Islet precursor cell (in vitro differentiated cells): ENCODE data around the gene OVOL3.
"Not testable (repeated sequence)": the region's sequence is repeated elsewhere in the genome, so short reads cannot be mapped to it uniquely, and the experiment has no call there.

Experiments used
- DNase-seq: peaks from one replicate; pipeline ENCODE4 v3.0.0-alpha.2; 2018

OVOL3 gene

DNA sequence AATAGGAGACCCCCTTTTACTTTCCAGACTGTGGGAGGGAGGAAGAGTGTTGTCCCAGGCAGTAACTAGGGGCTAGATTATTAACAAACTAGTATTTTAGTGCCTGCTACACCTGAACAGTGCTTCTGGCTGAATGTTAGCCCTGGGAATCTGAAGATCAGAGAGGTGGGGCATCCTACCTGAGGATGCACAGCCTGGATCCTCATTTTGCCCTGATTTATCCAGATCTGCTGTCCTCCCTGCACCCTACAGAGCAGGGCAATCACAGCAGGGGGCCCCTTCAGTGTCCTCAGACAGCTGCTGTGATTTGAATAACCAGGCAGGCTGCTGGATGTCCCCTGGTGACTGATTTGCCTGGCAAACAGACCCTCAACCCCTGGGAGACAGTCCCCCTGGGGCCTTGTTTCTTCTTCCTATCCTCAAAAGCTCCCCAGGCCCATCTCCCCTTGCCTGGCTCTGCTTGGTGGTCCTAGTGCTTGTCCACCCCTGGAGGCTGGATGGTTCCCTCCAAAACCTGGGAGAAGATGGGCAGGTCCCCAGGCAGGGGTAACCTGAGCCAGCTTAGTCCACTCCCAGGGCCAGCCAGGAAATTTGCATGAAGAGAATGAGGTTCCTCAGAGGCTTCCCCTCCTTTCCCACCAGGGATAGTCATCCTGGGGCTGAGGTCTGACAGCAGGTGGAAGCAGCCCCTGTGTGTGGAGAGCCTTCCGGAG, at the start of gene OVOL3:
Gene OVOL3, plus strand, starts transcription at position 657 of the 713 bp plus-strand sequence. CDS start 60 bp downstream, outside the sequence.
- no peak for DNase-seq

DNA sequence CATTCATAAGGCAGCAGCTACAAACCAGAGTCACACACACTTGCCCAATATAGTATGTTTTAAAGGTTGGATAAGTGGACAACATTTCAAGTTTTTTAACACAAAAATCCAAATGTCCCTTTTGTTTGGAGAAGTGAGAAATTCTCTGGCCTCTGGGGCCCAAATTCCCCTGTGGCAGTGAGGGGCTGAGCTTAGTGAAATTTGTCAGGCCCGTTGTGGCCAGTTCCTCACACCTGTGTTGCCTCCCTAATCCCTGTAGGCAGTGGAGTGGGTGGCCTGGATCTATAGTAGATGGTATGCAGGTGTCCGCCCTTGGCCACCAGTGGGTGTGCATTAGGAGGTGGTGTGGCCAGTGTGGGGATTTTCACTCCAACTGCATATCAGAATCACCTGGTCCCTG, 49.6 kb upstream of the OVOL3 start:
- DNase-seq = no peak

DNA sequence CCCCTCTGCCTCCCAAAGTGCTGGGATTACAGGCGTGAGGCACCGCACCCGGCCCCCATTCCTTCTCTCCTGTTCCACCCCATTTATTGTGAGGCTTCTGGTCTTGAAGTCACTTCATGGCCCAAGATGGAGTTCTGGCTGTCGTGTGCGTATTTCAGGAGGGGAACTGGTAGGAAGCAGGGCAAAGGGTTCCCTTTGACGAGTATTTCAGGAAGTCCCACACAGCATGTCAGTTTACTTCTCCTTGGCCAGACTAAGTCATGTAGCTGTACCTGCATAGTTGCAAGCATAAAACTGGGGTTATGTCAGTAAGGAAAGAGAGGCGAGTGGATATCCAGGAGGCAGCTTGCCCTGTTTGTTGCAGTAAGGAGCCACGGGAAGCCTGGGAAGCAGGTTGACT, 46.1 kb upstream of the OVOL3 start:
- no peak for DNase-seq

DNA sequence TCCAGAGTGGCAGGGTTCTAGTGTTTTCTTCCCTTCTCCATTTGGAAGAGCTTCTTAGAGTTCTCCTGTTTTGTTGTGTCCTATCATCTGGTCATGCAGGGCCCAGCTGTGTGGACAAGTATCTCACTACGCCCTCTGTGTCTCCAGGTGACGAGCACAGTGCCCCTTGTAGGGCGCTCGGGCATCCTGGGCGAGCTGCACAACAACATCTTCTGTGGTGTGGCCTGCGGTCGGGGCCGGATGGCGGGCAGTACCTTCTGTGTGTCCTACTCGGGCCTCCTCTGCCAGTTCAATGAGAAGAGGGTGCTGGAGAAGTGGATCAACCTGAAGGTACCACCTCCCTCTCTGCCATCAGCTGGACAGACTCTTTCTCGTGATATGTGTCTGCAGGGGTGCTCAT, 43.3 kb upstream of the OVOL3 start:
- no peak for DNase-seq

DNA sequence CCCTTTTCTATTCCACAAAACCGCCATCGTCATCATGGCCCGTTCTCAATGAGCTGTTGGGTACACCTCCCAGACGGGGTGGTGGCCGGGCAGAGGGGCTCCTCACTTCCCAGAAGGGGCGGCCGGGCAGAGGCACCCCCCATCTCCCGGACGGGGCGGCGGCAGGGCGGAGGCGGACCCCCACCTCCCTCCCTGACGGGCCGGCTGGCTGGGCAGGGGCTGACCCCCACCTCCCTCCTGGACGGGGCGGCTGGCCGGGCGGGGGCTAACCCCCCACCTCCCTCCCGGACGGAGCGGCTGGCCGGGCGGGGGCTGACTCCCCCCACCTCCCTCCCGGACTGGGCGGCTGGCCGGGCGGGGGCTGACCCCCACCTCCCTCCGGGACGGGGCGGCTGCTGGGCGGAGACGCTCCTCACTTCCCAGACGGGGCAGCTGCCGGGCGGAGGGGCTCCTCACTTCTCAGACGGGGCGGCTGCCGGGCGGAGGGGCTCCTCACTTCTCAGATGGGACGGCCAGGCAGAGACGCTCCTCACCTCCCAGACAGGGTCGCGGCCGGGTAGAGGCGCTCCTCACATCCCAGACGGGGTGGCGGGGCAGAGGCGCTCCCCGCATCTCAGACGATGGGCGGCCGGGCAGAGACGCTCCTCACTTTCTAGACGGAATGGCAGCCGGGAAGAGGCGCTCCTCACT, 42.0 kb upstream of the OVOL3 start:
- DNase-seq = not testable (repeated sequence)

DNA sequence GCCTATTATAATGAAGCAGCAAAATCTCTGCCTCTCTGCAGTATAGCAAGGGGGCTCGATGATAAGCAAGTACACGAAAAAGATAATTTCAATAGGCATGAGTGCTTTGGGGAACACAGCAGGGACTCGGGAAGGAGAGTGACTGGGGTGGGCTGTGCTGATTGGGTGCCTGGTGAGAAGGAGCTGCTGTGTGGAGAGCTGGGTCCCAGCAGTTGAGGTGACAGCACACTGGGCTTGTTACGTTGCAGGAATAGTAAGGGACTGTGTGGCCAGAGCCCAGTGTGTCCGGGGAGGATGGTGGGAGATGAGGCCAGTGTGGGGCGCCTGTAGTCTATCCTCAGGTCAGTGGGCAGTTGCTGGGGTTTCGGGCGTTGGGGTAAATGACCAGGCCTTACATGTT, 38.9 kb upstream of the OVOL3 start:
- DNase-seq = no peak

DNA sequence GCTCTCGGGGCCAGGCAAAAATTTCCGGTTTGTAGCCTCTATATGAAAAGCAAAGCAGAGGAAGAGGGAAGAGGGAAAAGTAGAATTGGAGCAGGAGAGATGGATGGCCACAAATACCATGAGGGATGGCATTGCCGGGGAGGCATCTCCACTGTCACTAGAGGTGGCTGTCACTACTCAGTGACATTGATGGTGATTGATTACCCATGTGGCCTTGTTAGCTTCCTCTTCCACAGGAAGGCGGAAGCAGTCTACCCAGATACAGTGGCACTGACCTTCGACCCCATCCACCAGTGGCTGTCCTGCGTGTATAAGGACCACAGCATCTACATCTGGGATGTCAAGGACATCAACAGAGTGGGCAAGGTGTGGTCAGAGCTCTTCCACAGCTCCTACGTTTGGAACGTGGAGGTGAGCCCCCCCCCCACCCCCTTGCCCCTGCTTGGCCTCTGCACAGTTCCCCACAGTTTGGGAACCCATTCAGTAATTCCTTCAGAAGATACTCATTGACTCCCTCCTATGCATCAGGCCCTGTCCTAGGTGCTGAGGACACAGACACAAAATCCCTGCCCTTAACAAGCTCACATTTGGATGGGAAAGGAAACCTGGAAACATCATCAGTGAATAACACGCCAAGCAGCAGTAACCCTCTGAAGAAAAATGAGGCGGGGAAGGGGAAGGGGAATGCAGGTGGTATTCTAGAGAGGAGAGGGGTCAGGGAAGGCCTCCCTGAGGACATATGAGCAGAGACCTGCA, 37.6 kb upstream of the OVOL3 start:
- DNase-seq = no peak

DNA sequence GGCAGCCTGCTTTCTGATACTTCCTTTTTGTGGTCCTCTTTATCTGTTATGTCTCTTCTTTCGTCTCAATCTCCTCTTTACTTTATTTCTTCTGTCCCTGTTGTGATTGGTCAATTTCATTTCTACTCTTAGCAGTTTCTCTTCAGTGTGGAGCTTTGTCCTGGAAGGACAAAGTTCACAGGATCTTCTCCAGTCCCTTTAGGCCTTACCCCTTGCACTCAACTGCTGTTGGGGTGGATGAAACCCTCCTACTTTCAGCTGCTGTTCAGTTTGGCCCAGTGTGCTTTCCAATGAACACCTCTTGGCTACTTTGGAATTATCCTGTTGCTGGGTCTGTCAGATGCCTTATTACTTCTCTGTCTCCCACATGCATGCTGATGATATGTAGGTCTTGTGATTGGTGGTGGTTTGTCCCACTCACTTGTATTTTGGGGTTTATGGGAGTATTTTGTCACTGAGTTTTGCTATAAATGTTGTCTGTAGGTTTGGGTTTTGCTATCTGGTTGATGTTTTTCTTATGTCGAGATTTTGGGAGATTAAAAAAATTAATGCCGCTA, 31.5 kb upstream of the OVOL3 start:
- no peak for DNase-seq

DNA sequence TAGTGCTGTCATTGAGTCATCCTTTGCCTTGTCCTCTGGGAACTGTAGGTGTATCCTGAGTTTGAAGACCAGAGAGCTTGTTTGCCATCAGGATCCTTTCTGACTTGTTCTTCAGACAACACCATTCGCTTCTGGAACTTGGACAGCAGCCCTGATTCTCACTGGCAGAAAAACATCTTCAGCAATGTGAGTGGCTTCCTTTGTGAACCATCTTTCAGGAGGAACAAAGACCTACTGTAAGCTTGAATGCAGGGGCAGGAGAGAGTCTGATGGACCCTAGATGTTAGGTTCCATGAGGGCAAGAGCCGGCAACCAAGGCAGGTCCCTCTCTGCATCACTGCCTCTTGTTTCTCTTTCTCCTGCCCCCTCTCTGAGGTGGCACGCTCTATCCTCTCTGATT, 29.6 kb upstream of the OVOL3 start:
- no peak for DNase-seq

DNA sequence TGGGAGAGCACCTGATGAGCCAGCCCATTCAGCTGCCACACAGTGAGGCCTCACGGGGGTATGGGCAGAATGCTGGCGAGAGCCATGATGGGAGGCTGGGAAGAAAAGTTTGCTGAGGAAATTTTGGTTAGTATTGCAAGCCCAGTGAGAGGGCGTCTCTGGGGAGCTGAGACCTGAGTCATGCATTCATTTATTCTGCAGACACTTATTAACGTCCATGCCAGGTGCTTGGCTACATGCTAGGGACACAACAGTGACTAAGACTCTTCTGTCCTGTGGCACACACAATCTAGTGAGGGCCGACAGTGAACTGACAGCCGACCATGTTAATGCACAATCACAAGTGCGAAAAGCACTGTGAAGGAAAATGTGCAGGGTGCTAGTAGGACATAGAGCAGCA, 29.0 kb upstream of the OVOL3 start:
- DNase-seq = no peak

DNA sequence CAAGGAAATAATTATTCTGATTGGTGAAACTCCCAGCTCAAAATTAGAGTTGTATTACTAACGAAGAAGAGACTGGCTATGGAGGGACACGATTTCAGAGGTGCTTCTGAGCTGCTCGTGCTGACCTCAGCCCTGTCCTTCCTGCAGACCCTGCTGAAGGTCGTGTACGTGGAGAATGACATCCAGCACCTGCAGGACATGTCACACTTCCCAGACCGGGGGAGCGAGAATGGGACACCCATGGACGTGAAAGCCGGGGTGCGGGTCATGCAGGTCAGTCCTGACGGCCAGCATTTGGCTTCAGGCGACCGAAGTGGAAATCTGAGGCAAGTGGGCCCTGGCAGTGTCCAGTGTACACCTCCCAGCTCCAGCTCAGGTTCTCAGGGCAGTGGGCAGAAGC, 28.0 kb upstream of the OVOL3 start:
- no peak for DNase-seq

DNA sequence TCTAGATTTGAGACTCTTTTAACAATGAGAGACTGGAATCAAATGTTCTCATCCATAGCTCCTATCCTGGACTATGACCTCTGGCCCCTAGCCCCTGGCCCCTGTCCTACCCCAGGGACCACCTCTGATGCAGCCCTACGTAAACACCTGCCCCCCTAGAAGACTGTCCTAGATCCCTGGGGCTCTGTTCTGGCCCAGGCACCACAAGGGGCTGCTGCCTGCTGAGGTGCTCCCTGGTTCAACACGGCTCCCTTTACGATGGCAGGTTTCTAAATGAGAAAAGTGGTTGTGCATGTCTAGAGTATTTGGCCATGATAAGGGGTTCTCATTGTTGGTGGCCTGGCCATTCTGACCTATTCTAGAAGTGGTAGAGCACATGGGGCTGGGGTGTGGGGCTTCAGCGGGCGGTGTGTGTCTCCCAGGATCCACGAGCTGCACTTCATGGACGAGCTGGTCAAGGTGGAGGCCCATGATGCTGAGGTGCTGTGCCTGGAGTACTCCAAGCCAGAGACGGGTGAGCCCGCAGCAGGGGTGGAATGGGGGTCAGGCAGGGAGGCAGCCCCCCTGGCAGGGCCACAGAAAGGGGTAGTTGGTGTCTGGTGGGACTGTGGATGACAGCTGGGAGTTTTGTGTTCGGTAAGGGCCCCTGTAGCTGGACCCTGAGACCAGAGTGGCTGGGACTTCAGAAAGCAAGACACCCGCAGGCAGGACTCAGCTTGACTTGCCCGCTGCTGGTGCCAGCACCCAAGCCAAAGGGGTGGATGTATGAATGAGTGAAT, 26.5 kb upstream of the OVOL3 start:
- DNase-seq = no peak

DNA sequence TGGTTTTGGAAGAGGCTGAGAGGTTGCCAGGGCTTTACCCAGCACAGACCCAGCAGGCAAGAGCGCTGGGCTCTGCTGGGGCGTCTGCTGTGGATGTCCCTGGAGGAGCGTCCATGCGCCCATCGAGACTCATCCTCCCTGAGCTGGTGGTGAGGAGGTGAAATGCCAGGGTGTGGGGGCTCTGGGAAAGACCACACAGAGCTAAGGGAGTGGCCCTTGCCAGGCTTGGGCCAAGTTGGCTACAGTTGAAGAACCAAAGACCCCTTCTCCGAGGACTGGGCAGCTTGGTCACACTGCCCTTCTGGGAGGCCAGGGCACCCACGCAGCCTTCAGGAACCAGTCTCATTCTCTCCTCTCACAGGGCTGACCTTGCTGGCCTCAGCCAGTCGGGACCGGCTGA, 24.6 kb upstream of the OVOL3 start:
- no peak for DNase-seq

DNA sequence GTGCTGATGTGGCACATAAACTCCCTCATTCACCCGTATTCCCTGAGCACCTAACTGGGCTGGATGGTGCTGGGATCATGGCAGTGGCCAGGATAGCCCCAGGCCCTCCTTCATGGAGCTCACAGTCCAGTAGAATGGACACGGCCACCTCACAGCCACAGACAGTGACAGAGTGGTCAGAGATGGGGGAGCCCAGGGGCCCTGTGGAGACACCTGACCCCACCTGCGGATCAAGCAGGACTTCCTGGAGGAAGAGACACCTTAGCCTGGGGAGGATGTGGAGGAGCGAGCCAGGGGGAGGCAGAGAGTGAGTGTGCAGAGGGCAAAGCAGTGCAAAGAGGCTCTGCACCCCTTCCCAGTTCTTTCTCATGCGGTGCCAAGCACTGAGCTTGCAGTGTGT, 21.1 kb upstream of the OVOL3 start:
- no peak for DNase-seq

DNA sequence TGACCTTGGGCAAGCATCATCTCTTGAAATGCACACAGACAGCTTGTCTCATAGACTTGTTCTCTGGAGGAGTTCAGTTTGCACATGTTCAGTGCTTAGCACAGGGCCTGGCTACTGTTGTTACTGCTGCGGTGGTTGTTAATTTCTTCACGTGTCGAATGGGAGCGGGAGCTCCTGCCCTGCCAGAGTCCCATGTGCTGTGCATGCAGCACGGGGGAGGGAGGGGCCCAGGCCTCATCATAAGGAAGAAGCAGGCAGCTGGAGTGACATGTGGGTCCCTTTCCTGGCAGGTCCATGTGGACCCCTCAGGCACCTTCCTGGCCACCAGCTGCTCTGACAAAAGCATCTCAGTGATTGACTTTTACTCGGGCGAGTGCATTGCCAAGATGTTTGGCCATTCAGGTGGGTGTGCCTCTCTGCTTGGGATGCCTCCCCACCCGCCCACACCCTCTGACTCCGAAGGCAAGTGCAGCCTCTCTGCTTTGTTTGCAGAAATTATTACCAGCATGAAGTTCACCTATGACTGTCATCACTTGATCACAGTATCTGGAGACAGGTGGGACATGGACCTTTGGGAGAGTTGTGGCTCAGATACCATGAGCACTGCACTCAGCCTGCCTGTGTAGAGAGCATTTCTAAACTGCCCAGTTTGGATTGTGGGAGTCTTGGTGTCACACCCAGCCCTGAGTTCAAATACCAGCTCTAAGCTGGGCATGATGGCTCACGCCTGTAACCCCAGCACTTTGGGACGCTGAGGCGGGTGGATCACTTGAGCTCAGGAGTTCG, 19.8 kb upstream of the OVOL3 start:
- no peak for DNase-seq

DNA sequence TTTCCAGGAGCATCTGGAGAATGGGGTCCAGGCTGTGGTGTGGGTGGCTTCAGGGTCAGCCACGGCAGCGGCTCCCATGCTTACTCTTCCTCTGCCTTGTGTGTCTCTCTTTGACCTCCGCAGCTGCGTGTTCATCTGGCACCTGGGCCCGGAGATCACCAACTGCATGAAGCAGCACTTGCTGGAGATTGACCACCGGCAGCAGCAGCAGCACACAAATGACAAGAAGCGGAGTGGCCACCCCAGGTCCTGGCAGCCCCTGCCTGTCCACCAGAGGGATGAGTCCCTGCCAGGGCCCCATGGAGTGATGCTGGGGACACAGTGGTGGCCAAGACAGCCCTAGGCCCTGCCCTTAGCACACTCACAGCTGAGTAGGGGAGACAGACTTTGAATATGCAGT, 18.4 kb upstream of the OVOL3 start:
- no peak for DNase-seq

DNA sequence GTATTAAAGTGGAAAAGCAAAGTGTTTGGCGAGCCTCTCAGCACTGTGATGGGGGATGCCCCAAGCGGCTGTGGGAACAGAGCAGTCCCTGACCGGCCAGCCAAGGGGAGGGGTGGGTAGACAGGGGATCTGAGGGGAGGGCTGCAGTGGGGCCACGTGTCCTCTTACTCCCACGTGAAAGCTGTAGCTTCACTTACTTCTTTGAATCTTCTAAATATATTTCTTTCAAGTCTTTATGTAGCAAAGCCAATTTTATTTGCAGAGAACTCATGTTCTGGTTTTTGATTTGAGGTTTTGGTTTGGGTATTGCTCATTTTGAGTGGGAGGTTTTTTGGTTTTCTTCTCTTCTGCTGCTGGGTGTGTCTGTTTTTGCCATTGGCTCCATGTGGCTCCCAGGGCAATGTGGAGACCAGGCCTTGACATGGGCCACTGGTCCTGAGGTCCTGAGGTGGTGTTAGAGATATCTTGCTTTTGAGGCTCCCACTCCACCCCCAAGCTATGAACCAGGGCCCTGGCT, 17.7 kb upstream of the OVOL3 start:
- DNase-seq = no peak

DNA sequence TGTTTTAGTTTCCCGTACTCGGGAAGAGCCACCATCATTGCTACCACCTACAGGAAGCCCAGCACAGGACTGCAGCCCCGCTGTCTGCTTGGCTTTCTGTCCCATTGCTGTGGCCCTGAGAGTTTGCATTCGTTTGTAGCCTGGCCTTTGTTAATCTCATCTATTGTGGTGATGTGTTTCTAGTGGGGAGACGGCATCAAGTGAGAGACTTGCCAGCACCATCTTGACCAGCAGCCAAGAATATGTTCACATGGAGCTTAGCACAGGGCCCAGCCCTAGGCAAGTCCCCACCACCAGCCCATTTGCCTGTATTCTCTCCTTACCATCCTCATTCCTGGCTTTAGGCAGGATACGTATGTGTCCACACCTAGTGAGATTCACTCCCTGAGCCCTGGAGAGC, 17.3 kb upstream of the OVOL3 start:
- DNase-seq = no peak

DNA sequence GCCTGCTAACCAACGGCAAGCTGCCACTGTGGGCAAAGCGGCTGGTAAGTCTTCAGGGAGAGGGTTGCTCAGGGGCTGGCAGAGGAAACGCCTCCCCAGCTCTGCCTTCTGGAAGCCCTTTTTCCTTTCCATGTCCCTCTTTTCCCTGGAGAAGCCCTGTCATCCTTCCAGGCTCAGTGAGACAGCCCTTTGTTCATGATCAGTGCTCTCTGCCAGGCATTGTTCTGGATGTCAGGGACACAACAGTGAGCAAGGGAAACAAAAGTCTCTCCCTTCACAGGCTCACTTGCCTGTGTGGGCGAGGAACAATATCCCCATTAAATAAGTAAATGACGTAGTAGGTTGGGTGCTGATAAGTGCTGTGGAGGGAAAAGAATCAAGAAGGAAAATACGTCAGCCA, 13.9 kb upstream of the OVOL3 start:
- DNase-seq = no peak

DNA sequence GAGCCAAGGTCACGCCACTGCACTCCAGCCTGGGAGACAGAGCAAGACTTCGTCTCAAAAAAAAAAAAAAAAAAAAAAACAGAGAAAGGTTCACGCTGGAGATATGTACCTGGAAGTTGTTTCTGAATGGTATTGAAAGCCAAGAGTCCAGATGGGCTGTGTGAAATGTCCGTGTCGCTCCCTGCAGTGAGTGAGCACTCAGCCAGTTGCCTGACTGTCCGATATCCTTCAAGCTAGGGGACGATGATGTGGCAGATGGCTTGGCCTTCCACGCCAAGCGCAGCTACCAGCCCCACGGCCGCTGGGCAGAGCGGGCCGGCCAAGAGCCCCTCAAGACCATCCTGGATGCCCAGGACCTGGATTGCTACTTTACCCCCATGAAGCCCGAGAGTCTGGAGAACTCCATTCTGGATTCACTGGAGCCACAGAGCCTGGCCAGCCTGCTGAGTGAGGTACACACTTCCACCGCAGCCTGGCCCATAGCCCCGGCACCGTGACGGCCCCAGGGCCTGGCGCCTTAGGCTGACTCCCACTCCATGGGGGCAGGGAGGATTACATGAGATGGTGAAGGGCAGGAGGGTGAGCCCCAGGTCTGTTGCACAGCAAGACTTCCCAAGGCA, 11.7 kb upstream of the OVOL3 start:
- no peak for DNase-seq

DNA sequence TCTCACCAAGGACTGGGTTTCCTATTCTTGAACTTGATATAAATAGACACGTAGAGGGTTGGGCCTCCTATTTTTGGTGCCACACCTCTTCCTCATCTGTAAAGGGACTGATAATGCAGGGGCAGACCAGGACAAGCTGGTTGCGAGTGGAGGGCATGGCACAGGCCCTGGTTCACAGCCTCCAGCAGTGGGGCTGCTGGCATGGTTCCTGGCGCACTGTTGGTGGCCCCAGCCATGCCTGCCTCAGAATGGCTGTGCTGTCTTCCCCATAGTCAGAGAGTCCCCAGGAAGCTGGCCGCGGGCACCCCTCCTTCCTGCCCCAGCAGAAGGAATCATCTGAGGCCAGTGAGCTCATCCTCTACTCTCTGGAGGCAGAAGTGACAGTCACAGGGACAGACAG, 10.5 kb upstream of the OVOL3 start:
- no peak for DNase-seq
